GM13977 (cell line): ENCODE measurements around the gene SSBP4.
A peak's percentile ranks its signal among the peaks of the same experiment; 100 is the strongest.

Experiments
- DNase-seq: peaks from one replicate; pipeline ENCODE4 v3.0.0; 2012; ENCODE audit warnings: low spot score
- in situ Hi-C: fragments of 300-500 bp; cut with MboI; formaldehyde crosslinking; loops from one replicate; pipeline ENCODE4 v1.12.0; 2022; ENCODE audit warnings: low sequenced_read_pairs, low pct_unique_long_range_greater_than_20kb, mixed read lengths, inconsistent platforms; ENCODE audit not compliant: unreplicated experiment
- TF ChIP-seq, protein P1 (sequence below): IDR thresholded peaks from 2 replicates; pipeline ENCODE4 v1.5.1; 2012; ENCODE audit warnings: mild to moderate bottlenecking, control low read depth; ENCODE audit not compliant: insufficient read depth; ENCODE audit errors: extremely low read depth, missing control alignments

SSBP4 gene

DNA sequence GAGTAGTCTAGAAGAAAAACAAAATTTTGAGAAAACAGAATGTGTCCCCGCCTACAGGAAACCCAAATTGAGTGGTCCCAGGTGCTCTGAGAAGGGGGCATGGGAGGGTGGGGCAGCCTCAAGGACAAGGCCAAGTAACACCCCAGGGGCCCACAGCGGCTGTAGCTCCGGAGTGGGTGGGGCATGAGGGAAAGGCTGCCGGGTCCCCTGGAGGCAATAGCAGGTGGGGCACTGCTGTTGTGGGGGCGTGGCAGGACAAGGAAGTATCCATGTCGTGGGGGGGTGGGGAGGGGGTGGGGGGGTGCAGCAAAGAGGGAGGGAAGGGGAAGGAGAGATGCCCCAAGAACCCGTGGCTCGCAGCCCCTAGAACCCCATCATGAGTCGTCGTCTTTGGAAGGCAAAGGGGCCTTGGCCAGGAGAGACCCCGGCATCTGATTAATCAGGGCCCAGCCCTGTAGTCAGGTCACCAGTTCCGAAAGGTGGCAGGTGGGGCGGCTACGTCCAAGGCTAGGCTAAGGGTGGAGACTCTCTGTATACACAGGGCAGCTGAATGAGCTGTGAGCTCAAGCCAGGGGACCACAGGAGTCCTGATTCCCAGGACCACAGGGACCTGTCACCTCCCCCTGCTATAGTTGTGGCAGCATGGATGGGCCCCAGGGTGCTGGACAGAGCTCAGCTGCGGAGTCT, 26.2 kb downstream of the SSBP4 start:
- DNase-seq = no peak
- TF ChIP-seq, protein P1, sequence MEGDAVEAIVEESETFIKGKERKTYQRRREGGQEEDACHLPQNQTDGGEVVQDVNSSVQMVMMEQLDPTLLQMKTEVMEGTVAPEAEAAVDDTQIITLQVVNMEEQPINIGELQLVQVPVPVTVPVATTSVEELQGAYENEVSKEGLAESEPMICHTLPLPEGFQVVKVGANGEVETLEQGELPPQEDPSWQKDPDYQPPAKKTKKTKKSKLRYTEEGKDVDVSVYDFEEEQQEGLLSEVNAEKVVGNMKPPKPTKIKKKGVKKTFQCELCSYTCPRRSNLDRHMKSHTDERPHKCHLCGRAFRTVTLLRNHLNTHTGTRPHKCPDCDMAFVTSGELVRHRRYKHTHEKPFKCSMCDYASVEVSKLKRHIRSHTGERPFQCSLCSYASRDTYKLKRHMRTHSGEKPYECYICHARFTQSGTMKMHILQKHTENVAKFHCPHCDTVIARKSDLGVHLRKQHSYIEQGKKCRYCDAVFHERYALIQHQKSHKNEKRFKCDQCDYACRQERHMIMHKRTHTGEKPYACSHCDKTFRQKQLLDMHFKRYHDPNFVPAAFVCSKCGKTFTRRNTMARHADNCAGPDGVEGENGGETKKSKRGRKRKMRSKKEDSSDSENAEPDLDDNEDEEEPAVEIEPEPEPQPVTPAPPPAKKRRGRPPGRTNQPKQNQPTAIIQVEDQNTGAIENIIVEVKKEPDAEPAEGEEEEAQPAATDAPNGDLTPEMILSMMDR = no peak
- in situ Hi-C loops = no loop called here

DNA sequence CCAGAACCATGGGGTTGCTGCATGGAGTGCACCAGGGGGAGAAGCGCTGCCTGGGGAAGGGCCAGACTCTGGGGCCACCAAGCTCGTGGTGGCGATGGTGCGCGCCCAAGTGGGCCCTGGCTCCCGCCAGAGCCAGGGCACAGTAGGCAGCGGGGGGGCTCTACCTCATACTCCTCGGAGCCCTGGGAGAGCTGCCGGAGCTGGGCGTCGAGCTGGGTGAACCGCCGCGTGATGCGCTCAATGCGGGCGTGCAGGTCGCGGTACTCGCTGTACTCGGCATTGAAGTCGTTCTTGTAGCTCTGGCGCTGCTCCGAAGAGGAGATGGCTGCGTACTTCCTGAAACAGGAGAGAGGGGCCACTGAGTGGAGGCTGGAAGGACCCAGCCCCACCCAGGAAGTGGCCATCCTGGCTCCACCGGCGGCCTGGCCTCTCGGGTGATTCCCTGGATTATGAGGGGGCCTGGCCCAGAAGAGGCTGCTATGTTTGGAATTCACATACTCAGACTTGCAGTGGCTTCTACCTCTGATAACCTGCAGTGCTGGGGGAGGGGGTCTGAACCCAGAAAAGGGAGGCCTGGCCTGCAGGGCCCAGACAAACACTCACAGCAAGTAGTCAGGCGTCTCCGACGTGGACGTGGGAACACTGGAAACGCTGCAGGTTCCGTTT, 27.1 kb downstream of the SSBP4 start:
- DNase-seq = no peak
- TF ChIP-seq, protein P1 = no peak
- in situ Hi-C loops = no loop called here

DNA sequence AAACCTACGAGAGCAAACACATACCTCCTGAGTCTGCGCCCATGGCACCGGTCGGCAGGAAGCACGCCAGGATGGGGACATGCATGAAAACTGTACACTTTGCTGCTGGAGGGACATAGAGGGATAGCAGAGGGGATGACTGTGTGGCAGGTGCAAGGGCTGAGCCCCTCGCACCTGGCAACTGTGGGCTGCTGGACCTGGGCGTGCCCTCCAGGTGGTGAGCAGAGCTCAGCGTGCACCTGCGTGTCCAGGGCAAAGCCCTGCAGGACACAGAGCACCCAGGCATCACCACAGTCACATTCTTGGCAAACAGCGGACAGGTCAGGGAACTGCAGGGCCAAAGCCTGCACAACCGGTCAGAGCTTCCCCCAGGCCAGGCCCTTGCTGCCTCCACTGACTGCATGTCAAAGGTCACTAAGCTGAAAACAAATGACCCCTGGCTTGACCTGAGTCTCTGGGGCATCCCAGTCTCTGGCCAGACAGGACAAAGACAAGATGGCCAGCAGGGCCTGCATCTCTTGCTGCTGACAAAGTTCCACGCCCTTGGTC, 27.7 kb downstream of the SSBP4 start:
- in situ Hi-C loops = no loop called here
- DNase-seq = no peak
- TF ChIP-seq, protein P1 = no peak

DNA sequence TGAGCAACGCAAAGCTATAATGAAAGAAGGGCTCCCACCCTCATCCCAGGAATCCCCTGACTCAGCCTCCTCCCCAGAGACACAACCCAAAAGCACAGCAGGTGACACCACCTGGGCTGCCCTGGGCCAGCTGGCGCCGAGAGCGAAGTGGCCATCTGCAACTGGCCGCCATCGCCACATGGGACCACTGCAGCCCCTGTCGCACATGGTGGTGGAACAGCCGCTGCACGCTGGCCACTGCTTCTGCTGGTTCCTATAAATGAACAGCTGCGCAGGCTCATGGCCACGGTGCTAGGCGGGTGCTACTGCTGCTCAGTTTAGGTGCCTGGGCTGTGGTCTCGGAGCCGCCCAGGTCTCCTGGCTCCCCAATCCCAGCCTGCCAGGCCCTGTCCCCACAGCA, 30.4 kb downstream of the SSBP4 start:
- TF ChIP-seq, protein P1 = no peak
- no peak for DNase-seq
- in situ Hi-C loops = no loop called here

DNA sequence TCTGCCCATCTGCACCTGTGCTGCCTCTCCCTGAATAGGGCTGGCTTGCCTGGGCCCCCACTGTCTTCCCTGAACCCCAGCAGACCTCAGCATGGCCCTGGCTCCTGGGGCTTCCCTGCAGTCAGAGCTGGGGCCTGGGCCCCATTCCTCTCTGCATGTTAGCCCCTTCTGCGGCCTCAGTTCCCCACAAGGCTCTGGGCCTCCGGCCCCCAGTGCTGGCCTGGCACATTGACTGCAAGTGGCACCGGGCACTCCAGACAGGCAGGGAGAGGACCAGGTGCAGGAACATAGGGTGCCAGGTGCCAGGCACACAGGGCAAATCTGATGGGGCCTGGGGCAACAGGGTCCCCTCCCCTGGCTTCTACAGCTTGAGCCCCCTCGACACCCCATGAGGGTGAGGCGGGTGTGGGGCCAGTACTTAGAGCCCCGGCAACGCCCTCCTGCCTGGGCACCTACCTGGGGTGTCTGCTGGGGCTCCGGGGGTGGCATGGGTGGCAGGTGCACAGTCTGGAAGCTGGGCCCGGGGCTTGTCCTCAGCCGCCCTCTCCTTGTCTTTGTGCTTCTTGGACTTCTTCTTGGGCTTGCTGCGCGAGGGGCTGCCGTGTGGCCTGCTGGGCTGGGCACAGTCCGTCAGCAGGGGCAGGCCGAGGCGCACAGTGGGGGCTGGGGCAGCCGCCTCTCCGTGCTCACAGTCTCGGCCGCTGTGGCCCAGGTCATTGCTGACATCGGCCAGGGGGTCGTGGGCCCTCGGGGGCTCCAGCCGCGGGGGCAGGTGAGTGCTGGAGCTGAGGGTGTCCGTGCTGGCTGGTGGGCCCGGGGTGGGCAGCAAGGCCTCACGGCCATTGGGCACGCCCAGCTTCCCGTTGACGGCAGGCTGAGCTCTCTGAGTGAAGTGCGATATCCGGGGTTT, 31.1 kb downstream of the SSBP4 start:
- DNase-seq = no peak
- TF ChIP-seq, protein P1 = no peak
- in situ Hi-C loops = no loop called here

DNA sequence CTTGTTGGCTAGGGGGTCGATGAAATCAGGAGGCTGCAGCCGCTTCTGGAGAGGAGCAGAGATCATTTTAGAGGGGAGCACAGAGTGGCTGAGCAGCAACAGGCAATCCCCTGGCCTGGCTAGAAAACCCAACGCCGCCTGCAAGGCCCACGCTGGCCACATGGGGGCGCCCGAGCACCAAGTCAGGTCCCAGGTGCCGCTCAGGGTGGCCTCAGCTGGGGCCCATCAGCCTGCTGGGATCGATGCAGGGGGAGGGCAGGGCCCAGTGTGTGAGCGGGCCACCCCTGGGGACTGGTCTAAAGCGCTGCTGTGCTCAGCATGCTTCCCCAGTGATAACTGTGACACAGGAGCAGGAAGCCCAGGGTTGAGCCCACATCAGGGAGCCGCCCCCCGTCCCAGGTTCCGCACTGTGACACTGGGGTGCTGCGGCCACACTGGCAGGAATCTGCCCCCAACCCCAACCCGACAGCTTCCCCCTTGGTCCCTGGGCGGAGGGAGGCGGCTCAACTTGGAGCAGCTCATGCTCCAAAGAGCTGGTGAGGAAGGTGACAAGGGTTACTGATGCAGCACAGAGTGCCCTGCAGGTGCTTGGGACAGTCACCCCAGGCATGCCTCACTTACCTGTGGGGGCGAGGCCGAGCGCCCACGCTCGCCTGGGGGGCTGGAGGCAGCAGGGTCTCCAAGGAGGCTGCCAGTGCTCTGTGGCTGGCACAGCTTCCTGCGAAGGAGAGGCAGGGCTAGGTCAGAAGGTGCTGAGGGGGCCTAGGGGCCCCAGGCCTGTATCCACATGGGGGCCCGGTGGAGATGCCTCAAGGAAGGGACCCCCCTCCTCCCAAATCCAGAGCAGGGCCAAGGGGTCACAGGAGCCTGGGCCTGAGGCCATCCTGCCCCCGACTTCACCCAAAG, 32.0 kb downstream of the SSBP4 start:
- TF ChIP-seq, protein P1 = peak; percentile 99
- DNase-seq = peak; percentile 91
- in situ Hi-C loops = no loop called here
